Activated CD8-positive, alpha-beta memory T cell treated with anti-CD3 and anti-CD28 coated beads, Interleukin-2, amount 10 ng/mL, durations not matched to agents 7 days and 5 days (primary cell): ENCODE data around the gene ITIH3. TPM values are rescaled to one million over a fixed set of nuclear protein-coding genes. Genes with fewer than 3 reads are reported as not detected.
"Not testable (repeated sequence)": the region's sequence is repeated elsewhere in the genome, so short reads cannot be mapped to it uniquely, and the experiment has no call there.

Source experiments
- ATAC-seq: fragments of 150-1000 bp; cut with Tn5 transposase; one replicate; pipeline ENCODE4 v1.10.0; 2021; ENCODE audit warnings: moderate library complexity
- CTCF ChIA-PET: fragments of 350-600 bp; sonication (Branson Sonifier 250); formaldehyde crosslinking; loops from one replicate; lab custom pipeline; 2021; ENCODE audit warnings: antibody characterized with exemption; lab: Charles Lee
- DNase-seq: peaks from one replicate; pipeline ENCODE4 v3.0.0-alpha.2; 2020
- H3K27ac Mint-ChIP-seq: one replicate; pipeline ENCODE4 v1.8.0; 2021; ENCODE audit warnings: mild to moderate bottlenecking, mixed read lengths
- H3K27me3 Mint-ChIP-seq: one replicate; pipeline ENCODE4 v1.8.0; 2021; ENCODE audit warnings: mixed read lengths
- H3K36me3 Mint-ChIP-seq: one replicate; pipeline ENCODE4 v1.8.0; 2021; ENCODE audit warnings: mild to moderate bottlenecking, mixed read lengths
- H3K4me1 Mint-ChIP-seq: one replicate; pipeline ENCODE4 v1.8.0; 2021; ENCODE audit warnings: mixed read lengths
- H3K4me3 Mint-ChIP-seq: one replicate; pipeline ENCODE4 v1.8.0; 2021; ENCODE audit warnings: mild to moderate bottlenecking, moderate library complexity, mixed read lengths
- H3K9me3 Mint-ChIP-seq: one replicate; pipeline ENCODE4 v1.8.0; 2022; ENCODE audit warnings: low read depth, mixed read lengths
- total RNA-seq, 2 experiments: library from RNA; stranded (reverse); gene quantifications; one replicate each; pipeline ENCODE4 v1.2.3, GENCODE V29; 2021

Gene ITIH3
- total RNA-seq, 2 experiments from 2014 or later = not detected

- H3K4me1 Mint-ChIP-seq = peaks cover 9% of the 10 kb centered on the region
- H3K4me3 Mint-ChIP-seq = no peak overlapping the region
- no peak for ATAC-seq
- DNase-seq = no peak
- H3K9me3 Mint-ChIP-seq = no peaks in the 10 kb centered on the region
- no peaks in the 10 kb centered on the region for H3K36me3 Mint-ChIP-seq
- CTCF ChIA-PET = no interaction called here
- no peak overlapping the region for H3K27ac Mint-ChIP-seq
- H3K27me3 Mint-ChIP-seq = peaks cover 2% of the 10 kb centered on the region
Measured at GRCh38 chr3:52774901-52775864, 19.4 kb upstream of the ITIH3 start.

- DNase-seq (no peak), ATAC-seq (no peak)
- H3K9me3 Mint-ChIP-seq = no peaks in the 10 kb centered on the region
- CTCF ChIA-PET = no interaction called here
- H3K4me1 Mint-ChIP-seq = peaks cover 9% of the 10 kb centered on the region
- H3K27ac Mint-ChIP-seq = no peak overlapping the region
- H3K4me3 Mint-ChIP-seq = no peak overlapping the region
- no peaks in the 10 kb centered on the region for H3K36me3 Mint-ChIP-seq
- peaks cover 2% of the 10 kb centered on the region for H3K27me3 Mint-ChIP-seq
Measured at GRCh38 chr3:52775877-52776276, 18.7 kb upstream of the ITIH3 start.

GRCh38 chr3:52776486-52776885 lies 18.1 kb upstream of the ITIH3 start:
- ATAC-seq, CTCF ChIA-PET, H3K4me3 Mint-ChIP-seq, H3K27me3 Mint-ChIP-seq, DNase-seq, H3K27ac Mint-ChIP-seq, H3K36me3 Mint-ChIP-seq, H3K9me3 Mint-ChIP-seq, H3K4me1 Mint-ChIP-seq: not testable (repeated sequence)

GRCh38 chr3:52777127-52777958 lies 17.3 kb upstream of the ITIH3 start, which contains the start of gene ITIH1:
TSS of gene ITIH1 (plus strand) at chr3:52777599. CDS start at chr3:52777616, 17 bp downstream.
- no peak for DNase-seq
- no peak for ATAC-seq
- Mint-ChIP-seq H3K36me3 (no peaks in the 10 kb centered on the region), H3K4me1 (peaks cover 6% of the 10 kb centered on the region), H3K4me3 (no peak within 1 kb of the TSS), H3K27ac (no peak within 1 kb of the TSS), H3K27me3 (peaks cover 8% of the 10 kb centered on the region), H3K9me3 (no peaks in the 10 kb centered on the region)
- CTCF ChIA-PET = no interaction called here

GRCh38 chr3:52777959-52778805 lies 16.4 kb upstream of the ITIH3 start:
- DNase-seq = peak; percentile 38
- Mint-ChIP-seq H3K27me3 (peaks cover 14% of the 10 kb centered on the region), H3K27ac (no peak overlapping the region), H3K9me3 (no peaks in the 10 kb centered on the region), H3K4me1 (peaks cover 6% of the 10 kb centered on the region), H3K4me3 (no peak overlapping the region), H3K36me3 (no peaks in the 10 kb centered on the region)
- ATAC-seq = no peak
- CTCF ChIA-PET = no interaction called here

GRCh38 chr3:52779011-52779836 lies 15.4 kb upstream of the ITIH3 start:
- Mint-ChIP-seq H3K4me3 (no peak overlapping the region), H3K27me3 (peaks cover 14% of the 10 kb centered on the region), H3K36me3 (no peaks in the 10 kb centered on the region)

GRCh38 chr3:52779837-52780585 lies 14.6 kb upstream of the ITIH3 start:
- Mint-ChIP-seq H3K4me3 (no peak overlapping the region), H3K4me1 (peaks cover 6% of the 10 kb centered on the region), H3K27me3 (peaks cover 14% of the 10 kb centered on the region), H3K27ac (no peak overlapping the region), H3K36me3 (no peaks in the 10 kb centered on the region), H3K9me3 (no peaks in the 10 kb centered on the region)
- CTCF ChIA-PET = interaction anchor here (0.7 kb wide), 1 partner anchor 41 kb away, joined by 3 read pairs; no protein-coding TSS in a partner anchor
- no peak for DNase-seq
- no peak for ATAC-seq

More at GRCh38 chr3:52779011-52779836, 15.4 kb upstream of the ITIH3 start:
- DNase-seq = peak; percentile 33
- peaks cover 6% of the 10 kb centered on the region for H3K4me1 Mint-ChIP-seq
- ATAC-seq = no peak
- CTCF ChIA-PET = interaction anchor here (0.7 kb wide), 1 partner anchor 41 kb away, joined by 3 read pairs; no protein-coding TSS in a partner anchor
- H3K9me3 Mint-ChIP-seq = no peaks in the 10 kb centered on the region
- H3K27ac Mint-ChIP-seq = no peak overlapping the region

GRCh38 chr3:52781741-52782140 lies 12.9 kb upstream of the ITIH3 start:
- Mint-ChIP-seq H3K9me3 (no peaks in the 10 kb centered on the region), H3K27ac (no peak overlapping the region), H3K4me3 (no peak overlapping the region), H3K36me3 (no peaks in the 10 kb centered on the region), H3K27me3 (peaks cover 14% of the 10 kb centered on the region), H3K4me1 (peaks cover 6% of the 10 kb centered on the region)
- DNase-seq = no peak
- CTCF ChIA-PET = no interaction called here
- peak; percentile 48 for ATAC-seq

GRCh38 chr3:52782412-52783210 lies 12.0 kb upstream of the ITIH3 start:
- CTCF ChIA-PET = interaction anchor here (1.4 kb wide), 1 partner anchor 52 kb away, joined by 3 read pairs; no protein-coding TSS in a partner anchor
- no peak overlapping the region for H3K4me3 Mint-ChIP-seq
- peaks cover 6% of the 10 kb centered on the region for H3K4me1 Mint-ChIP-seq
- H3K27ac Mint-ChIP-seq = no peak overlapping the region
- no peaks in the 10 kb centered on the region for H3K36me3 Mint-ChIP-seq
- ATAC-seq = no peak
- no peak for DNase-seq
- H3K27me3 Mint-ChIP-seq = peaks cover 14% of the 10 kb centered on the region
- no peaks in the 10 kb centered on the region for H3K9me3 Mint-ChIP-seq

GRCh38 chr3:52783211-52783555 lies 11.4 kb upstream of the ITIH3 start:
- ATAC-seq (no peak), DNase-seq (no peak)
- Mint-ChIP-seq H3K9me3 (no peaks in the 10 kb centered on the region), H3K27ac (no peak overlapping the region), H3K4me1 (peaks cover 6% of the 10 kb centered on the region), H3K36me3 (no peaks in the 10 kb centered on the region), H3K27me3 (peaks cover 14% of the 10 kb centered on the region), H3K4me3 (no peak overlapping the region)
- CTCF ChIA-PET = interaction anchor here (1.4 kb wide), 1 partner anchor 52 kb away, joined by 3 read pairs; no protein-coding TSS in a partner anchor

- Mint-ChIP-seq H3K4me3 (no peak overlapping the region), H3K27ac (no peak overlapping the region), H3K27me3 (peaks cover 14% of the 10 kb centered on the region), H3K4me1 (peaks cover 6% of the 10 kb centered on the region), H3K9me3 (no peaks in the 10 kb centered on the region), H3K36me3 (no peaks in the 10 kb centered on the region)
- CTCF ChIA-PET = no interaction called here
- DNase-seq (no peak), ATAC-seq (no peak)
Measured at GRCh38 chr3:52784021-52784621, 10.5 kb upstream of the ITIH3 start.
